A375 (cell line): ENCODE measurements around the gene TAAR9. TPM values are rescaled to one million over a fixed set of nuclear protein-coding genes. Genes with fewer than 3 reads are reported as not detected.

ENCODE experiments used
- small RNA-seq: library from RNA; depleted of rRNA; stranded (forward); fragments of <200 nt; gene quantifications from one replicate; pipeline ENCODE3, GENCODE V24; 2014
- total RNA-seq: library from RNA; depleted of rRNA; stranded (reverse); fragments of >200 nt; shearing (Covaris generic); gene quantifications from 2 replicates; pipeline ENCODE4 v1.2.3, GENCODE V29; 2014; rRNA removed

The TAAR9 gene
- not detected in 2 replicates for total RNA-seq

GRCh38 chr6:132537977-132538376 is at the start of gene TAAR9:
TAAR9 (plus strand) TSS chr6:132538277; CDS start chr6:132538290, 13 bp downstream.

GRCh38 chr6:132512638-132513632 is 25.1 kb upstream of the TAAR9 start, which contains the start of gene STX7:
STX7 (minus strand) TSS chr6:132513116; CDS start chr6:132503530, 9,586 bp downstream.

GRCh38 chr6:132552372-132552771 is 14.3 kb downstream of the TAAR9 start, which contains the start of gene TAAR8:
TAAR8 (plus strand) TSS chr6:132552672; CDS start chr6:132552693, 21 bp downstream.

GRCh38 chr6:132570221-132570777 is 32.2 kb downstream of the TAAR9 start, which contains the start of gene TAAR6:
TAAR6 (plus strand) TSS chr6:132570322; CDS start chr6:132570322, 0 bp downstream.

Small RNA genes within 50 kb of the gene (small RNA-seq; reads per million reads assigned to genes)
- gene TAAR7P: not detected

Other genes starting within 250 kb of the TAAR9 start
- gene MOXD1, start 136.8 kb upstream of the TAAR9 start, total RNA-seq: 3.6 and 4.1 TPM in 2 replicates
- gene STX7, start 25.2 kb upstream of the TAAR9 start, total RNA-seq: 9.6 and 14.0 TPM in 2 replicates
- not detected in 2 replicates for gene TAAR8, start 14.4 kb downstream of the TAAR9 start, total RNA-seq
- not detected in 2 replicates for gene TAAR6, start 32.0 kb downstream of the TAAR9 start, total RNA-seq
- gene TAAR5, start 51.5 kb downstream of the TAAR9 start, total RNA-seq: not detected in 2 replicates
- not detected in 2 replicates for gene TAAR2, start 86.0 kb downstream of the TAAR9 start, total RNA-seq
- not detected in 2 replicates for gene TAAR1, start 120.9 kb downstream of the TAAR9 start, total RNA-seq
- gene VNN1, start 175.8 kb downstream of the TAAR9 start, total RNA-seq: 0.08 TPM in 1 of 2 replicates, not detected in the other
- gene VNN2, start 219.6 kb downstream of the TAAR9 start, total RNA-seq: 0.29 TPM in 1 of 2 replicates, not detected in the other